DMS53 (cell line): Measurements from ENCODE around the gene ARID3C.

Source experiments
- DNase-seq: peaks from one replicate; lab custom pipeline; 2025; lab: John Stamatoyannopoulos, UW

Gene ARID3C

GRCh38 chr9:34594177-34594576, 34.7 kb downstream of the ARID3C start:
- no peak for DNase-seq

GRCh38 chr9:34592895-34593601, 35.8 kb downstream of the ARID3C start:
- DNase-seq: no peak

- no peak for DNase-seq
These were observed 36.7 kb downstream of the ARID3C start for GRCh38 chr9:34591917-34592866.

GRCh38 chr9:34591248-34591916, 37.5 kb downstream of the ARID3C start:
- DNase-seq: peak; percentile 79

- DNase-seq: peak; percentile 52
These were observed 38.3 kb downstream of the ARID3C start for GRCh38 chr9:34590381-34591247.

- peak; percentile 51 for DNase-seq
These were observed 39.1 kb downstream of the ARID3C start, which contains the start of gene CNTFR for GRCh38 chr9:34589636-34590380. Gene CNTFR, minus strand, starts transcription at chr9:34589724. Its CDS starts 20,743 bp downstream, at chr9:34568981.

GRCh38 chr9:34588671-34589635, 39.9 kb downstream of the ARID3C start:
- DNase-seq: peak; percentile 33

- DNase-seq: no peak
These were observed 41.6 kb downstream of the ARID3C start for GRCh38 chr9:34587271-34587670.

- DNase-seq: no peak
These were observed 42.8 kb downstream of the ARID3C start for GRCh38 chr9:34585946-34586669.

- no peak for DNase-seq
These were observed 43.9 kb downstream of the ARID3C start for GRCh38 chr9:34584970-34585369.

GRCh38 chr9:34582787-34583186, 46.1 kb downstream of the ARID3C start:
- DNase-seq: no peak

GRCh38 chr9:34581318-34581717, 47.5 kb downstream of the ARID3C start:
- no peak for DNase-seq

- no peak for DNase-seq
These were observed 48.5 kb downstream of the ARID3C start for GRCh38 chr9:34580358-34580757.

GRCh38 chr9:34579808-34580163, 49.1 kb downstream of the ARID3C start:
- DNase-seq: no peak

- DNase-seq: no peak
These were observed 49.6 kb downstream of the ARID3C start for GRCh38 chr9:34579104-34579807.

- peak; percentile 58 for DNase-seq
These were observed 50.4 kb downstream of the ARID3C start for GRCh38 chr9:34578241-34579103.
